Frontal cortex (tissue), 4 donors: ENCODE measurements around the gene REEP6. TPM values are rescaled to one million over a fixed set of nuclear protein-coding genes. Genes with fewer than 3 reads are reported as not detected.
A peak's percentile ranks its signal among the peaks of the same experiment; 100 is the strongest.
"Not testable (repeated sequence)": the region's sequence is repeated elsewhere in the genome, so short reads cannot be mapped to it uniquely, and the experiment has no call there.

ENCODE experiments used
- DNase-seq, 2 donors: peaks; one replicate each; pipeline ENCODE4 v3.0.0; 2012; ENCODE audit warnings: low spot score in 2 of 2
- FAIRE-seq: peaks from 2 replicates; lab custom pipeline; 2012; peaks lifted over from hg19 to GRCh38; lab: Jason Lieb, UNC
- total RNA-seq: library from RNA; depleted of rRNA; stranded (reverse); fragments of >200 nt; gene quantifications from one replicate; pipeline ENCODE4 v1.2.3, GENCODE V29; 2014
- donor health status: control.
- donor health status: control.
- donor health status: control.

The REEP6 gene
- total RNA-seq, 1 donor from 2014 or later, result 2.4 TPM

GRCh38 chr19:1516395-1516753, 25.4 kb downstream of the REEP6 start:
- DNase-seq (no peak), FAIRE-seq (no peak)

GRCh38 chr19:1518471-1518870, 27.5 kb downstream of the REEP6 start:
- FAIRE-seq, result no peak

GRCh38 chr19:1519802-1520201, 28.8 kb downstream of the REEP6 start:
- DNase-seq, FAIRE-seq: not testable (repeated sequence)

More at GRCh38 chr19:1518471-1518870, 27.5 kb downstream of the REEP6 start:
- no peak for DNase-seq

- FAIRE-seq (no peak), DNase-seq (no peak)
Observed at GRCh38 chr19:1520203-1520780, 29.3 kb downstream of the REEP6 start.

GRCh38 chr19:1521636-1522035, 30.7 kb downstream of the REEP6 start:
- FAIRE-seq, result no peak

GRCh38 chr19:1522061-1522460, 31.1 kb downstream of the REEP6 start:
- DNase-seq (no peak), FAIRE-seq (no peak)

More at GRCh38 chr19:1521636-1522035, 30.7 kb downstream of the REEP6 start:
- no peak for DNase-seq

GRCh38 chr19:1522838-1523237, 31.9 kb downstream of the REEP6 start:
- FAIRE-seq (no peak), DNase-seq (no peak)

GRCh38 chr19:1523412-1524286, 32.7 kb downstream of the REEP6 start, which contains the start of gene PLK5:
Gene PLK5, plus strand, starts transcription at chr19:1524077. Its CDS starts 2,920 bp downstream, at chr19:1526997.
- FAIRE-seq, result no peak
- peak in 1 of 2 donors; percentile 68 for DNase-seq

- no peak for FAIRE-seq
- peak in 1 of 2 donors; percentile 61 for DNase-seq
Observed at GRCh38 chr19:1524287-1524971, 33.4 kb downstream of the REEP6 start.

- FAIRE-seq (no peak), DNase-seq (no peak)
Observed at GRCh38 chr19:1524972-1525325, 34.0 kb downstream of the REEP6 start.

GRCh38 chr19:1525343-1525742, 34.4 kb downstream of the REEP6 start:
- DNase-seq (no peak), FAIRE-seq (no peak)

- DNase-seq, result no peak
- no peak for FAIRE-seq
Observed at GRCh38 chr19:1526066-1526778, 35.2 kb downstream of the REEP6 start.

- DNase-seq (no peak), FAIRE-seq (no peak)
Observed at GRCh38 chr19:1526979-1527649, 36.1 kb downstream of the REEP6 start.

- no peak for FAIRE-seq
Observed at GRCh38 chr19:1527650-1528309, 36.8 kb downstream of the REEP6 start.

GRCh38 chr19:1528596-1529429, 37.8 kb downstream of the REEP6 start:
- DNase-seq (no peak), FAIRE-seq (no peak)

More at GRCh38 chr19:1527650-1528309, 36.8 kb downstream of the REEP6 start:
- no peak for DNase-seq

- FAIRE-seq, result no peak
Observed at GRCh38 chr19:1529430-1529816, 38.4 kb downstream of the REEP6 start.

GRCh38 chr19:1530856-1531255, 39.9 kb downstream of the REEP6 start:
- FAIRE-seq, DNase-seq: not testable (repeated sequence)

More at GRCh38 chr19:1529430-1529816, 38.4 kb downstream of the REEP6 start:
- DNase-seq, result no peak

- no peak for FAIRE-seq
- no peak for DNase-seq
Observed at GRCh38 chr19:1531587-1531986, 40.6 kb downstream of the REEP6 start.
